Tibial artery (tissue), 4 donors: ENCODE data around the gene SEPTIN2.
A peak's percentile ranks its signal among the peaks of the same experiment; 100 is the strongest.

Source experiments
- DNase-seq, 2 donors: peaks; one replicate each; pipeline ENCODE4 v3.0.0-alpha.2; 2019
- H3K27ac ChIP-seq, 2 donors: fragments of 200-600 bp; sonication (generic) in 1 of 2; 1 replicate in 1 of 2; 2 replicates in 1 of 2; pipeline ENCODE4 v1.5.1; 2018 to 2019; ENCODE audit warnings: mild to moderate bottlenecking in 1 of 2
- H3K27me3 ChIP-seq, 2 donors: fragments of 200-600 bp; sonication (generic) in 1 of 2; one replicate each; pipeline versions ENCODE4 v1.5.1 to v1.6.0; 2016 to 2019
- H3K36me3 ChIP-seq, 3 donors: fragments of 200-600 bp; sonication (generic) in 2 of 3; one replicate each; pipeline ENCODE4 v1.5.1; 2016 to 2019; ENCODE audit warnings: mild to moderate bottlenecking in 2 of 3
- H3K4me1 ChIP-seq, 4 donors: fragments of 200-600 bp; sonication (generic) in 2 of 4; 1 replicate in 3 of 4; 2 replicates in 1 of 4; pipeline ENCODE4 v1.5.1; 2016 to 2019
- H3K4me3 ChIP-seq, 2 donors: fragments of 200-600 bp; sonication (generic) in 1 of 2; 1 replicate in 1 of 2; 2 replicates in 1 of 2; pipeline ENCODE4 v1.5.1; 2018 to 2019; ENCODE audit warnings: mild to moderate bottlenecking in 2 of 2
- H3K9me3 ChIP-seq, 3 donors: fragments of 200-600 bp; sonication (generic) in 1 of 3; one replicate each; pipeline ENCODE4 v1.5.1; 2016 to 2019
- CTCF ChIP-seq, 2 experiments: fragments of 200-600 bp in 1 of 2; fragments of 450-650 bp in 1 of 2; IDR thresholded peaks; one replicate each; pipeline ENCODE4 v1.5.1; 2017 to 2019; ENCODE audit warnings: antibody characterized with exemption in 2 of 2, mild to moderate bottlenecking in 1 of 2, moderate library complexity in 1 of 2
- intact Hi-C: fragments of 100-400 bp; cut with DNase I; formaldehyde crosslinking; loops from one replicate; pipeline ENCODE4 v1.15.0; 2023; ENCODE audit warnings: low total_unique reads

SEPTIN2 gene

GRCh38 chr2:241321886-241322285 is 6.2 kb downstream of the SEPTIN2 start:
- no peak overlapping the region for H3K4me3 ChIP-seq
- no peaks in the 10 kb centered on the region for H3K27me3 ChIP-seq
- intact Hi-C loops, result no loop called here
- no peak for DNase-seq
- peaks cover 0 to 12% (median 5%) of the 10 kb centered on the region in 3 donors for H3K36me3 ChIP-seq
- H3K9me3 ChIP-seq, result no peaks in the 10 kb centered on the region
- peaks cover 0 to 85% (median 47%) of the 10 kb centered on the region in 4 donors for H3K4me1 ChIP-seq
- no peak for TF ChIP-seq CTCF (IDR thresholded peaks at IDR 0.05)
- H3K27ac ChIP-seq, result no peak overlapping the region

GRCh38 chr2:241323778-241324177 is 8.1 kb downstream of the SEPTIN2 start:
- H3K9me3 ChIP-seq, result no peaks in the 10 kb centered on the region
- H3K4me3 ChIP-seq, result no peak overlapping the region
- TF ChIP-seq CTCF (IDR thresholded peaks at IDR 0.05), result no peak
- intact Hi-C loops, result no loop called here
- DNase-seq, result no peak
- peaks cover 0 to 23% (median 23%) of the 10 kb centered on the region in 3 donors for H3K36me3 ChIP-seq
- peaks cover 0 to 66% (median 31%) of the 10 kb centered on the region in 4 donors for H3K4me1 ChIP-seq
- no peaks in the 10 kb centered on the region for H3K27me3 ChIP-seq
- H3K27ac ChIP-seq, result no peak overlapping the region

GRCh38 chr2:241324775-241325174 is 9.1 kb downstream of the SEPTIN2 start:
- H3K27ac ChIP-seq, result peak overlapping the region in 1 of 2 donors; percentile 2
- DNase-seq, result no peak
- no peak for TF ChIP-seq CTCF (IDR thresholded peaks at IDR 0.05)
- no peak overlapping the region for H3K4me3 ChIP-seq
- peaks cover 0 to 56% (median 22%) of the 10 kb centered on the region in 4 donors for H3K4me1 ChIP-seq
- H3K9me3 ChIP-seq, result no peaks in the 10 kb centered on the region
- intact Hi-C loops, result no loop called here
- no peaks in the 10 kb centered on the region for H3K27me3 ChIP-seq
- peaks cover 3 to 30% (median 28%) of the 10 kb centered on the region in 3 donors for H3K36me3 ChIP-seq

GRCh38 chr2:241325257-241325656 is 9.5 kb downstream of the SEPTIN2 start:
- Histone ChIP-seq H3K4me1 (peaks cover 0 to 51% (median 18%) of the 10 kb centered on the region in 4 donors), H3K9me3 (no peaks in the 10 kb centered on the region), H3K36me3 (peaks cover 5 to 33% (median 31%) of the 10 kb centered on the region in 3 donors), H3K27ac (no peak overlapping the region), H3K27me3 (no peaks in the 10 kb centered on the region), H3K4me3 (no peak overlapping the region)
- no peak for DNase-seq
- TF ChIP-seq CTCF (IDR thresholded peaks at IDR 0.05), result no peak
- intact Hi-C loops, result no loop called here

GRCh38 chr2:241329669-241330615 is 14.2 kb downstream of the SEPTIN2 start:
- H3K27ac ChIP-seq, result no peak overlapping the region
- no peaks in the 10 kb centered on the region for H3K27me3 ChIP-seq
- no peak for TF ChIP-seq CTCF (IDR thresholded peaks at IDR 0.05)
- intact Hi-C loops, result no loop called here
- H3K9me3 ChIP-seq, result no peaks in the 10 kb centered on the region
- H3K36me3 ChIP-seq, result peaks cover 10 to 49% (median 36%) of the 10 kb centered on the region in 3 donors
- no peak overlapping the region for H3K4me3 ChIP-seq
- peaks cover 0 to 7% (median 0%) of the 10 kb centered on the region in 4 donors for H3K4me1 ChIP-seq
- DNase-seq, result no peak
